H1 (cell line): ENCODE results near the gene CHD9. TPM values are rescaled to one million over a fixed set of nuclear protein-coding genes. Genes with fewer than 3 reads are reported as not detected.

Experiments
- EP300 ChIP-seq, 2 experiments: IDR thresholded peaks; 1 replicate in 1 of 2; 2 replicates in 1 of 2; pipeline ENCODE4 v1.6.1; 2011 to 2012; ENCODE audit warnings: low read depth in 2 of 2, low read length in 2 of 2, mild to moderate bottlenecking in 2 of 2, borderline replicate concordance in 1 of 2, inconsistent platforms in 1 of 2, moderate library complexity in 1 of 2
- KDM4A ChIP-seq: IDR thresholded peaks from one replicate; pipeline ENCODE4 v1.7.1; 2012; ENCODE audit warnings: low read depth, mild to moderate bottlenecking, moderate library complexity, low read length, inconsistent platforms; ENCODE audit not compliant: severe bottlenecking
- MAFK ChIP-seq: IDR thresholded peaks from 2 replicates; pipeline ENCODE4 v1.6.1; 2012; ENCODE audit warnings: low read depth, mild to moderate bottlenecking, improper control_type of control experiment, low read length
- TAF1 ChIP-seq: IDR thresholded peaks from 2 replicates; pipeline ENCODE4 v1.6.1; 2011; ENCODE audit warnings: mild to moderate bottlenecking, low read depth, low read length
- TBP ChIP-seq: IDR thresholded peaks from 2 replicates; pipeline ENCODE4 v1.6.1; 2011; ENCODE audit warnings: low read depth, low read length, improper control_type of control experiment
- polyA plus RNA-seq, 7 experiments: library from polyadenylated mRNA; depleted of rRNA in 3 of 7; stranded (reverse) in 5 of 7; unstranded in 2 of 7; fragments of >200 nt in 5 of 7; fragments of 200-250 nt in 2 of 7; gene quantifications; 1 replicate in 5 of 7; 2 replicates in 1 of 7; 4 replicates in 1 of 7; pipeline versions ENCODE4 v1.2.1 to v1.2.3, GENCODE V29; 2011 to 2013; ENCODE audit warnings: missing spikeins in 2 of 7, mixed read lengths in 2 of 7
- total RNA-seq: library from RNA; stranded (reverse); fragmentation: NEBNext Ultra II Directional; extraction: Animal tissue kit (Norgen Biotek cat#: 25700); gene quantifications from 2 replicates; pipeline ENCODE4 v1.2.1, GENCODE V29; 2021

CHD9 gene
- total and polyA plus RNA-seq, 2 of the 8 experiments (the other 6 are each of a cell fraction or from before 2014, with no cell fraction given), result 9.9 to 32.4 TPM

DNA sequence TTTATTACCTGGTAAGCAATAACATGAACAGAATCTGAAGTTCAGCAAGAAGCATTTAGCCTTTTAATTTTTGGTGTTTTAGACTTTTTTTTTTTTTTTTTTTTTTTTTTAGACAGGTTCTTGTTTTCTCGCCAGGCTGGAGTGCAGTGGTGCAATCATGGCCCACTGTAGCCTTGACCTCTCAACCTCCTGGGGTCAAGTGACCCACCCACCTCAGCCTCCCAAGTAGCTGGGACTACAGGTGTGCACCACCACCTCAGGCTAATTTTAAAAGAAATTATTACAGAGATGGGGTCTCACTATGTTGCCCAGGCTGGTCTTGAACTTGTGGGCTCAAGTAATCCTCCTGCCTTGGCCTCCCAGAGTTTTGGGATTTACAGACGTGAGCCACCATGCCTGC, 206.5 kb downstream of the CHD9 start (continued):
- TF ChIP-seq EP300 (IDR thresholded peaks at IDR 0.05; ENCODE audit: borderline replicate concordance in 1 of 2, low read depth in 2 of 2, low read length in 2 of 2) (no peak), TBP (no peak), MAFK (no peak), TAF1 (no peak), KDM4A (no peak)
